ENCODE results near the gene ZCCHC14. TPM values are rescaled to one million over a fixed set of nuclear protein-coding genes. Genes with fewer than 3 reads are reported as not detected.

The ZCCHC14 gene
- total RNA-seq, 1 donor from 2014 or later = 11.0 TPM

- no peak overlapping the region for H3K27ac Mint-ChIP-seq
- H3K36me3 Mint-ChIP-seq (ENCODE audit: low read depth) = peaks cover 8% of the 10 kb centered on the region
- DNase-seq (ENCODE audit: low spot score) = no peak
- H3K27me3 Mint-ChIP-seq (ENCODE audit: insufficient read depth) = no peaks in the 10 kb centered on the region
- H3K4me3 Mint-ChIP-seq = no peak overlapping the region
- H3K9me3 Mint-ChIP-seq = no peaks in the 10 kb centered on the region
- intact Hi-C loops (cut with micrococcal nuclease) = no loop called here
- no peaks in the 10 kb centered on the region for H3K4me1 Mint-ChIP-seq (ENCODE audit: low read depth)
These were observed 45.5 kb downstream of the ZCCHC14 start for GRCh38 chr16:87447323-87447722.

GRCh38 chr16:87446479-87446878 is 46.3 kb downstream of the ZCCHC14 start:
- Mint-ChIP-seq H3K36me3 (ENCODE audit: low read depth) (peaks cover 8% of the 10 kb centered on the region), H3K27me3 (ENCODE audit: insufficient read depth) (peaks cover 1% of the 10 kb centered on the region), H3K4me1 (ENCODE audit: low read depth) (no peaks in the 10 kb centered on the region), H3K9me3 (no peaks in the 10 kb centered on the region), H3K27ac (no peak overlapping the region), H3K4me3 (no peak overlapping the region)
- no peak for DNase-seq (ENCODE audit: low spot score)
- intact Hi-C loops (cut with micrococcal nuclease) = no loop called here

DNA sequence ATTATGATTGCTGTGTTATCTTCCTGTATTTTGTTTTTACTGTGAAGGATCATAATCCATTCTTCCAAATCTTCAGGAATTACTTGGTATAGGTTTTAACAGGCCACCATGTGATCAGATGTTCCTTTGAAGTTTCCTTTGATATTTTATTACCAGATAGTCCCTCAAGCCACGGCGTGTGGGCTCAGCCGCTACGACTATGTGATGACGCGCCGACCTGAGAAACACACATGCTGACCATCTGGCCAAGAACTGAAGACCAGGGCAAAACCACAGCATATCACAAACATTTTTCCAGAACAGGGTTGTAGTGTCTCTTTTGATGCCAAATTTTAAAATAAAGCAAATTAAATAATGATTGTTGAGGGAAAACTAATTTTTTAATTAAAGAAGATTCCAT is 47.3 kb downstream of the ZCCHC14 start:
- Mint-ChIP-seq H3K4me1 (ENCODE audit: low read depth) (no peaks in the 10 kb centered on the region), H3K36me3 (ENCODE audit: low read depth) (peaks cover 9% of the 10 kb centered on the region), H3K27ac (no peak overlapping the region), H3K9me3 (no peaks in the 10 kb centered on the region), H3K27me3 (ENCODE audit: insufficient read depth) (peaks cover 1% of the 10 kb centered on the region), H3K4me3 (no peak overlapping the region)
- intact Hi-C loops (cut with micrococcal nuclease) = no loop called here
- no peak for DNase-seq (ENCODE audit: low spot score)

GRCh38 chr16:87443964-87444363 is 48.9 kb downstream of the ZCCHC14 start:
- H3K27ac Mint-ChIP-seq = no peak overlapping the region
- no peaks in the 10 kb centered on the region for H3K4me1 Mint-ChIP-seq (ENCODE audit: low read depth)
- intact Hi-C loops (cut with micrococcal nuclease) = no loop called here
- no peak overlapping the region for H3K4me3 Mint-ChIP-seq
- peaks cover 5% of the 10 kb centered on the region for H3K27me3 Mint-ChIP-seq (ENCODE audit: insufficient read depth)
- H3K36me3 Mint-ChIP-seq (ENCODE audit: low read depth) = peaks cover 9% of the 10 kb centered on the region
- no peak for DNase-seq (ENCODE audit: low spot score)
- H3K9me3 Mint-ChIP-seq = no peaks in the 10 kb centered on the region

- intact Hi-C loops (cut with micrococcal nuclease) = no loop called here
- peaks cover 5% of the 10 kb centered on the region for H3K36me3 Mint-ChIP-seq (ENCODE audit: low read depth)
- H3K27ac Mint-ChIP-seq = no peak overlapping the region
- H3K4me3 Mint-ChIP-seq = no peak overlapping the region
- DNase-seq (ENCODE audit: low spot score) = no peak
- H3K9me3 Mint-ChIP-seq = no peaks in the 10 kb centered on the region
- H3K4me1 Mint-ChIP-seq (ENCODE audit: low read depth) = no peaks in the 10 kb centered on the region
- H3K27me3 Mint-ChIP-seq (ENCODE audit: insufficient read depth) = peaks cover 8% of the 10 kb centered on the region
These were observed 49.8 kb downstream of the ZCCHC14 start for GRCh38 chr16:87443016-87443415.

DNA sequence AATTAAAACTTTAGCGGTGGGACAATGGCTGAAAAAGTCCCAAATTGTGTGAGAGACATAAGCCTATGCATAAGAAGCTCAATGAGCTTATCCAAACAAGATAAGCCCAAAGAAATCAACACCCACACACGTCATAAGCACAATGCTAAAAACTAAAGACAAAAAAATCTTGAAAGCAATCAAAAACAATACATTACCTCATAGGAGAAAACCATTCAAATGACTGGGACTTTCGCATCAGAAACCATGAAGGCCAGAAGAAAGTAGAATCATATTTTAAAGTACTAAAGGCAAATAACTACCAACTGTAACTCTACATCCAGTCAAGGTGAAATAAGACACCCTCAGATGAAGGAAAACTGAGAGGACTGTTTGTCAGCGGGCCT is 50.2 kb downstream of the ZCCHC14 start:
- Mint-ChIP-seq H3K9me3 (no peaks in the 10 kb centered on the region), H3K27ac (no peak overlapping the region), H3K4me1 (ENCODE audit: low read depth) (no peaks in the 10 kb centered on the region), H3K36me3 (ENCODE audit: low read depth) (peaks cover 4% of the 10 kb centered on the region), H3K27me3 (ENCODE audit: insufficient read depth) (peaks cover 8% of the 10 kb centered on the region), H3K4me3 (no peak overlapping the region)
- DNase-seq (ENCODE audit: low spot score) = no peak
- intact Hi-C loops (cut with micrococcal nuclease) = no loop called here

DNA sequence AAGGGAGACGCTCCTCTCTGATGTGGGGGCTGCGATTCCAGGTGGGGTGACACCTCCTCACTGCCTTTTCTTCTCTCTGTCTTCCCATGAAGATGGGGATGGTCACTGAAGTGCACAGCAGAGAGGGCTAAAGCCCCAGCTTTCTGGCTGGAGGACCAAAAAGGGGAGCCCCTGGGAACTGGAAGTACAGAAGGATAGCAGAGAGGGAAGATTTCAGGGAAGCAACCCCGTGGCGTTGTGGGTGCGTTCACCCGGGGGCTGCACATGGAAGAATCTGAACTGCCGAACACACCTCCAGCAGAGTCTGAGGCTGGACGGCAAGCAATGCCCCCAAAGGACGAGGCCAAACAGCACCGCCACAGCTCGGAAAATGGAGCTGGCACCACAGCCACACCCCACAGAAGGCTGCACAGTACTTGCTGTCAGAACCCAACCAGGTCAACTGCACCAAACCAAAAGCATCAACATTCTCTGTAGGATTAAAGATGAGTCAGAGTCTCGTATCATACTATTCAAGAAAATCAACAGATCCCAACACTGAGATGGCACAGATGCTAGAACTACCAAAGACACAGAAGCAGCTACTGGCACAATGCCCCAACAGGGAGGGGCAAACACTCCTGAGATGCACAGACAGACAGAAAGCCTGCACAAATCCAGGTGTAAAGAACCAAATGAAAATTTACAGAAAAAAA is 50.8 kb downstream of the ZCCHC14 start:
- no peaks in the 10 kb centered on the region for H3K9me3 Mint-ChIP-seq
- peaks cover under 1% of the 10 kb centered on the region for H3K4me1 Mint-ChIP-seq (ENCODE audit: low read depth)
- peaks cover 4% of the 10 kb centered on the region for H3K36me3 Mint-ChIP-seq (ENCODE audit: low read depth)
- H3K27me3 Mint-ChIP-seq (ENCODE audit: insufficient read depth) = peaks cover 8% of the 10 kb centered on the region
- DNase-seq (ENCODE audit: low spot score) = no peak
- intact Hi-C loops (cut with micrococcal nuclease) = no loop called here
- H3K4me3 Mint-ChIP-seq = no peak overlapping the region
- H3K27ac Mint-ChIP-seq = no peak overlapping the region

DNA sequence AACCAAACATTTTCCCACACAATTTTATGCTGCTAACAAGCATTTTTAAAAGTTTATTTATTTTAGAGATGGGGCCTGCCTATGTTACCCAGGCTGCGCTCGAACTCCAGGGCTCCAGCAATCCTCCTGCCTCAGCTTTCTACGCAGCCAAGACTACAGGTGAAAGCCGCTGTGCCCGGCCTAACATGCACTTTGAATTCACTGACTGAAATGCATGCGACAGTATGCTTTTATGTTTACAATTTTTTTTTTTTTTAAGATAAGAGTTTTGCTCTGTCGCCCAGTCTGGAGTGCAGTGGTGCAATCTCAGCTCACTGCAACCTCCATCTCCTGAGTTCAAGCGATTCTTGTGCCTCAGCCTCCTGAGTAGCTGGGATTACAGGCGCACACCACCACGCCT is 52.9 kb downstream of the ZCCHC14 start:
- no peak overlapping the region for H3K27ac Mint-ChIP-seq
- H3K9me3 Mint-ChIP-seq = no peaks in the 10 kb centered on the region
- intact Hi-C loops (cut with micrococcal nuclease) = no loop called here
- peaks cover 15% of the 10 kb centered on the region for H3K27me3 Mint-ChIP-seq (ENCODE audit: insufficient read depth)
- H3K4me3 Mint-ChIP-seq = no peak overlapping the region
- H3K36me3 Mint-ChIP-seq (ENCODE audit: low read depth) = peaks cover 3% of the 10 kb centered on the region
- H3K4me1 Mint-ChIP-seq (ENCODE audit: low read depth) = peaks cover 14% of the 10 kb centered on the region
- DNase-seq (ENCODE audit: low spot score) = no peak

DNA sequence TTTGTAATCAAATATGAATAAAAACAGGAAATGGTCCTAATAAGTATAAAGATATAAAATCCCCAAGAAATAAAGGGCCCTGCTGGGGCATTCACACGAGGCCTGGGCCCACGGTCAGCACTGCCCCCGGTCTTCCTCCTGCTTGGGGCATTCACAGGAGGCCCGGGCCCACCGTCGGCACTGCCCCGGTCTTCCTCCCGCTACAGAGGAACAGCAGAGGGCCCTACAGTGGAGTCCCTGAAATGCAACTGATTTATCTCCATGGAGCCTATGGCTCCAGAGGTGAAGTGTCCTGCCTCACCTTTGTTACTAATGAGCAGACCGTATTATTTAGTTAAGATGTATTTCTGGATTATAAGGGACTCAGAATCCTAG is 54.2 kb downstream of the ZCCHC14 start:
- no peak overlapping the region for H3K27ac Mint-ChIP-seq
- DNase-seq (ENCODE audit: low spot score) = no peak
- no peaks in the 10 kb centered on the region for H3K9me3 Mint-ChIP-seq
- H3K4me3 Mint-ChIP-seq = no peak overlapping the region
- H3K4me1 Mint-ChIP-seq (ENCODE audit: low read depth) = peaks cover 14% of the 10 kb centered on the region
- H3K27me3 Mint-ChIP-seq (ENCODE audit: insufficient read depth) = peaks cover 17% of the 10 kb centered on the region
- H3K36me3 Mint-ChIP-seq (ENCODE audit: low read depth) = peaks cover 3% of the 10 kb centered on the region
- intact Hi-C loops (cut with micrococcal nuclease) = no loop called here

- Mint-ChIP-seq H3K9me3 (no peaks in the 10 kb centered on the region), H3K27me3 (ENCODE audit: insufficient read depth) (peaks cover 19% of the 10 kb centered on the region), H3K4me1 (ENCODE audit: low read depth) (peaks cover 14% of the 10 kb centered on the region), H3K4me3 (no peak overlapping the region), H3K36me3 (ENCODE audit: low read depth) (peaks cover 3% of the 10 kb centered on the region), H3K27ac (no peak overlapping the region)
- DNase-seq (ENCODE audit: low spot score) = no peak
- intact Hi-C loops (cut with micrococcal nuclease) = loop anchor here (2.0 kb wide), 3 partner anchors 27 to 55 kb away; partner anchors contain the start of gene ZCCHC14
These were observed 54.8 kb downstream of the ZCCHC14 start for GRCh38 chr16:87437911-87438610.

DNA sequence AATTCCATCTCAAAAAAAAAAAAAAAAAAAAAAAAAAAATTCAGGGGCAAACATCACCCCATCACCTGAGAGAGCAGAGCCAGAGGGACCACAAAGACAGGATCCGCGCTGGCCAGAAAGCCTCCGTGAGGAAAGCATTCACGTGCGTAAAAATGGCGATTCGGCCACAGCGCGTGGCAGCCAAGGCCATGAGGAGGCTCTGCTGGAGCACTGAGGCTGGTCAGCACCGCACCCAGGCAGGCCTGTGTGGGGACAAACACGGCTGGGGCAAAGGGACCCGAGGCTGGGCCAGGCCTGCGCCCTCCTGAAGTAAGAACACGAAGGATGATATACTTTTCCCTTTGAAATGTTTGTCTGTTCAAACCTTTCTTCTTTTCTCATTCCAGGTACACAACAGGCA is 55.5 kb downstream of the ZCCHC14 start:
- Mint-ChIP-seq H3K9me3 (no peaks in the 10 kb centered on the region), H3K4me3 (no peak overlapping the region), H3K4me1 (ENCODE audit: low read depth) (peaks cover 14% of the 10 kb centered on the region), H3K36me3 (ENCODE audit: low read depth) (peaks cover 1% of the 10 kb centered on the region), H3K27ac (no peak overlapping the region), H3K27me3 (ENCODE audit: insufficient read depth) (peaks cover 19% of the 10 kb centered on the region)
- intact Hi-C loops (cut with micrococcal nuclease) = loop anchor here (2.0 kb wide), 3 partner anchors 27 to 55 kb away; partner anchors contain the start of gene ZCCHC14
- DNase-seq (ENCODE audit: low spot score) = no peak

DNA sequence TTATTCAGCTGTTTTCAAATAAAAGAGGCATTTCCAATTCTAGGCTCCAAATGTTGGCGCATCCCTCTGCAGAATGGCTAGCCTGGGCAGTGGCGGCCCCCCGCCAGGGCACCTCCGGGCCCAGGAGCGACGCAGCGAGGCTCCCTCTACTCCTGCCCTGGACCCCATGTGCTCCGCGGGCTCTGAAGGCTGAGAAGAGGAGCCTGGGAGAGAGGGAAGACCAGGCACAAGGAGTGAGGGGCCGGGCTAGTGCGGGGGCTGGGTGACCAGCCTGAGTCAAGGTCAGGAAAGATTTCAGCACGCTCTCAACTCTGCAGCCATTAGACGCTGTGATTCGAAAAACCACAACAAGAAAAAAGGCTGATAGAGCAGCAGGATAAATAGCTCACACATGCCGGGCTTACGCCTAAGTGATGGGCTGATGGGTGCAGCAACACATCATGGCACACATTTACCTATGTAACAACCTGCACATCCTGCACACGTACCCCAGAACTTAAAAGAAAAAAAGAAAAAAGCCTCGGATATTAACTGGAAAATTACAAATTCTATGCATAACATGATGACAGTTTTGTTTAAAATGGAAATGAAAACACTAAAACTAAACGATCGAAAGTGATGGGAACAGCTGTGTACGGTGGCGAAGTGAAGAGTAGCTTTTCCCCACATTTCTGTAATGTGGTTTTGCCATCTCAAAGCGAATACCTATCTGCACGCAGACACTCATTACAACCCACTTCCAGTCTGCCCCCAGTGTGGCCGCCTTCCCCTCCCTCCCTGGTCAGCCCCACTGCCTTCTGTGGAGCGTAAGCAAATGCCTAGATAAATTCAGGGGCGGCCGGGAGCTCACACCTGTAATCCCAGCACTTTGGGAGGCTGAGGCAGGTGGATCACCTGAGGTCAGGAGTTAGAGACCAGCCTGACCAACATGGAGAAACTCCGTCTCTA is 56.3 kb downstream of the ZCCHC14 start:
- no peaks in the 10 kb centered on the region for H3K9me3 Mint-ChIP-seq
- intact Hi-C loops (cut with micrococcal nuclease) = loop anchor here (2.0 kb wide), 3 partner anchors 28 to 56 kb away; partner anchors contain the start of gene ZCCHC14
- no peak overlapping the region for H3K27ac Mint-ChIP-seq
- no peak for DNase-seq (ENCODE audit: low spot score)
- H3K4me1 Mint-ChIP-seq (ENCODE audit: low read depth) = peaks cover 14% of the 10 kb centered on the region
- H3K4me3 Mint-ChIP-seq = no peak overlapping the region
- H3K27me3 Mint-ChIP-seq (ENCODE audit: insufficient read depth) = peaks cover 17% of the 10 kb centered on the region
- H3K36me3 Mint-ChIP-seq (ENCODE audit: low read depth) = peaks cover 1% of the 10 kb centered on the region

All from activated T-helper 1 cell treated with anti-CD3 and anti-CD28 coated beads, Interleukin-12 subunit alpha, Interleukin-12 subunit beta, Interleukin-2, Interleukin-4 antibody, amounts not matched to agents 30 ng/mL and 10 ng/mL and 1 ng/mL, durations not matched to agents 14 hours and 24 hours and 36 hours (primary cell).